ENCODE data around the gene MED9.

MED9 gene

DNA sequence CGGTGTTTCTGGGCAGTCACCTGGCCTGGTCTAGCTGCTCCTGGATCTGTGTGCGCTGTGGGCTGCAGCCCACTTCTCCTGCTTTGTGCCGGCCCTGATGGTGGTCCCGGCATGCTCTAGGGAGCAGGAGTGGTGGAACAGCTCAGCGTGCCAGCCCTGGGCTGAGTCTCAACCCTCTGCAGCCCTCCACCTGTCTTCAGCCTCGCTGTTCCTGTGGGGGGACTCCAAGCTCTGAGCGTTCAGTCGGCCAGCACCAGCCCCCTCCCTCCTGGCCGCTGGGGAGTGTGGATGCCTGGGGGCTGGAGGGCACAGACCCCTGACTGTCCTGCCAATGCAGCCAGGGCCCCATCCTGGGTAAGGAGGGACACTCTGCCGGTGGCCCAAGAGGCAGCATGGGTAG is 43.1 kb downstream of the MED9 start:
- no peak for DNase-seq

DNA sequence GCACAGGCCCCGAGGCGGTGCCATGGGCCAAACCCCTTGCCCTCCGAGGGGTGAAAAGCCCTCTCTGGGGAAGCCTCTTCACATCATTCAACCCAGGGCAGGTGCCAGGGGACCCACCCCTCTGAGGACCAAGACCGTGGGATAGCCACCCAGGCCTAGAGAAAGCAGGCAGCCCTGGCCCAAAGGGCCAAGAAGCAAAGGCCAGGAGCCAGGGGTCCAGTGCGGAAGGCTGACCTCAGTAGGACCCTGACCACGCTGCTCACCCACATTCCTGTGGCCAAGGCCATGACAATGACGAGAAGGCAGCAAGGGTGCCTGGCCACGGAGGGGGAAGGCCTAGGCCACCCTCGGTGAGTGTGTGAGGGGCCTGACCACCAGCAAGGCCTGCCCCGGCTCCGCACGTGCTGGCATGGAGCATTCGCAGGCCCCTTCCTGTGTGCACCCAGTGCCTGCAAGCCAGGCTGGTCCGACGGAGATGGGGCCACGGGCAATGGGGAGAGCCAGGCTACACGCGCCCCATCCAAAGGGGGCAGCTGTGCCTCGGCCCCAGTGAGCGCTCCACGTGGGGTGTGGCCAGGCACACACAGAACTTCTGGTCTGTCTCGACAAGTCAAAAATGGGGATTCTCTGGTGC is 43.9 kb downstream of the MED9 start:
- DNase-seq, result no peak

DNA sequence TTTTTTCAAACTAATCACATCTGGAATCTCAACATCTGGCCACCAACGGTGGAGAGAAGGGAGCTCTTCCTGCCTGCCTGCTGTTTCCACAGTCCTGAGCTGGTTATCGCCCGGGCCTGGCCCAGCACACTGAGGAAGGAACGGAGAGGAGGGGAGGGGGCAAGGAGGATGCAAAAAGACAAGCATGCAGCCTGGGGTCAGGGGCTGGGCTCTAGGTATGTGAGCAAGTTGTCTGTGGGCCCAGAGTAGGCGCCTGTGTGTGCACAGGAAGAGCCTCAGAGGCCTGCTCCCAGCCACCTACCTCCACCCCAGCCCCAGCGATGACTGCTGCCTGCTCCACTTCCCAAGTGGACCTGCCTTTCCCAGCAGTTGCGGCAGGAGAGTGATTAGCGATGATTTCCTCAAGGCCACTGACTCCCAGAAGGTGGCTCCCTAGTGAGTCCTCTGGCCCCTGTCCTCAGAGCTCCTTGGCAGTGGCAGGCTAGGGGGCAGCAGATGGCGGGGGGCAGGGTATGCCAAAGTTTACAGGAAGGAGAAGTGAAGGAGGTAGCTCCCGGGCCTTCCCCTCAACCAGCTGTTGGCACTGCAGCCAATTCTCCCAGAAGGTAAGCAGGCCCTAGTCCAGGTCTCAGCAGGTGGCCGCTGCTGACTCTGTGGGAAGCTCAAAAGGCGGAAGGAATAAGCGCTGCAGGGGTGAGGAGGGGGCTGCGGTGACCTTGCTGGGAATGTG is 46.4 kb downstream of the MED9 start:
- no peak for DNase-seq

DNA sequence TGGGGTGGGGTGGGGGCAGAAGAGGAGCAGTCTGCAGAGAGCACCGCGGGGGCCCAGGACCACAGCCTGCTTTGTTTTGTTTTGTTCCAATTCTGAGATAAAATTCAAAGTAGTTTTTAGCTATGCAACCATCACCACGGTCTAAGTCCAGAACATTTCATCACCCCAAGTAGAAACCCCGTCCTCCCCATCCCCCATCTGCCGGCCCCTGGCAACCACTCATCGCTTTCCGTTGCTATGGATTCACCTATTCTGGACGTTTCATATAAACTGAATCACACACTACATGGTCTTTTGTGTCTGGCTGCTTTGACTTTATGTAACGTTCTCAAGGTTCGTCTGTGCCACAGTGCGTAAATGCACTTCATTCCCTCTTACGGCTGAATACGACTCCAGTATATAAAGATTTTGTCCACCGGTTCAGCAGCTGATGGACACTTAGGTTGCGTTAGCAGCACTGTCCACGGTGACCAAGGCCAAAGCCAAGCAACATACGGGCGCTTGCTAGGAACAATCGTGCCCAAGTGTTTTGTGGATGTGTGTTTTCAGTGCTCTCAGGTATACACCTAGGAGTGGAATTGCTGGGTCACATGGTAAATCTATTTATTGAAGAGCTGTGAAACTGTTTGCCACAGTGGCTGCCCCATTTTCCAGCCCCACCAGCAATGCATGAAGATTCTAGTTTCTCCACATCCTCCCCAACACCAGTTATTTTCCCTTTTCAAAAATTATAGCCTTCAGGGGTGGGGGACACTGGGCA is 47.1 kb downstream of the MED9 start:
- no peak for DNase-seq

DNA sequence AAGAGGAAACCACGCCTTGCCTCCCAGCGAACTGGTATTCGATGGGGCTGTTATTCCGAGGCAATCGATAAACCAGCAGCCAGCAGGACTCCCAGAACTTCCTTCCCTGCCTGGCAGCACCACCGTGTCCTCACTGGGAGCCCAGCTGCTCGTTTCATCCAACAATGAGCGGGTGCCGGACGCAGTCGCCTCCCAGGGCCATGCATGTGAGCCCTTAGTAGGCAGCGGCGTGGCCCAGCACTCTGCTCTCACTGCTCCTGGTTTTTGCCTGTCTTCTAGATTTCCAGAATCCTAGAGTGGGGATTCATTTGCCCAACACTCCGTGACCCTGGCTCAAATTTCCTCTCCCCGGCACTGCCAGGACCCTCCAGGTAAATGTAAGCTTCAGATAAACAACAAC is 48.5 kb downstream of the MED9 start:
- DNase-seq, result no peak

DNA sequence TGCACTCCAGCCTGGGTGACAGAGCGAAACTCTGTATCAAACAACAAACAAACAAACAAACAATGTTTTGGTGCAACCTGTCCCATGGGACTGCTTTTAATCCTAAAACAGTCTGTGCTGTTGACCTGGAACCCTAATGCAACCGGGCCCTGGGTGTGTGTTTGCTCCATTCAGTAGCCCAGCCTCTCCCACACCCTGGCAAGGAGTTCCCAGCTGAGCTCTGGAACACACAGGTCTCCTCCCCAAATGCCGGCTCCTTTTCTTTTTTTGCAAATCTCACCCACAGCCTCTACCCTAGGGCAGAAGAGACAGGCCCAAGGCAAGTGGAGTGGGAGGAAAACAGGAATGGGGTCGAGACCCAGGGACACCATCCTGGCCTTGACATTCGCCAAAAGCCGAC is 49.2 kb downstream of the MED9 start:
- DNase-seq, result no peak

DNA sequence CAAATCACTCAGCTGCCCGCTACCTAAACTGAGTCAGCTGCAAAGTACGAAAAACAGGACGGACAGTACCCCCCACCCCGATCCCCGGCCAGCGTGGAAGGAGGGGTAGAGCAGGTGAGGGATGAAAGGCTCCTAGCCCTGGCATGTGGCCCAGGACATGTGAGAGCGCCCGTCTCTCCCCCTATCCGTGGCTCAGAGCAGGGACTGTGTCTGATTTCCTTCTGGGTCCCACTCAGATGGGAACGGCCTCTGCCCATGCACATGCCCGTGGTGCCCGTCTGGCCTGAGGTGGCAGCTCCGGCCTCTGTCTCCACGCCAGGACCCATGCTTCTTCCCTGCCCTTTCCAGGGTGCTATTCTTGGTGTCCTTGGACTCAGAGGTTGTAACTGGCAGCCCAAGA is 49.6 kb downstream of the MED9 start:
- DNase-seq, result no peak

DNA sequence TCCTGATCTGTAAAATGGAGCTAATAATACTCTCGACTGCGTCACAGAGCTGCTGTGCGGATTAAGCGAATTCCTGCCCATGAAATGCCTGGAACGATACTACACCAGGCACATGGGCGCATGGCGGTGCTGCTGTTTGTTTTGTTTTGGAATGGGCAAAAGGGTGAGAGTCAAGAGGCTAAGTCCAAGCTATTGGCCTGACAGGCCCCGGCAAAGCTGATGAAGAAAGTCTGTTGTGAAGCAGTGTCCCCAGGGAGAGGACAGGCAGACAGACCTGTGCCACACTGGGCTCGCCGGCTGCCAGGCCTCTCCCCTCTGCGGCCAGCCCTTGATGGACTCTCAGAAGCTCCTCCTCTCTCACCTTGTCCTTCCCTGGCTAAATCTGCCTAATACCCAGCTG is 50.7 kb downstream of the MED9 start:
- DNase-seq, result no peak

DNA sequence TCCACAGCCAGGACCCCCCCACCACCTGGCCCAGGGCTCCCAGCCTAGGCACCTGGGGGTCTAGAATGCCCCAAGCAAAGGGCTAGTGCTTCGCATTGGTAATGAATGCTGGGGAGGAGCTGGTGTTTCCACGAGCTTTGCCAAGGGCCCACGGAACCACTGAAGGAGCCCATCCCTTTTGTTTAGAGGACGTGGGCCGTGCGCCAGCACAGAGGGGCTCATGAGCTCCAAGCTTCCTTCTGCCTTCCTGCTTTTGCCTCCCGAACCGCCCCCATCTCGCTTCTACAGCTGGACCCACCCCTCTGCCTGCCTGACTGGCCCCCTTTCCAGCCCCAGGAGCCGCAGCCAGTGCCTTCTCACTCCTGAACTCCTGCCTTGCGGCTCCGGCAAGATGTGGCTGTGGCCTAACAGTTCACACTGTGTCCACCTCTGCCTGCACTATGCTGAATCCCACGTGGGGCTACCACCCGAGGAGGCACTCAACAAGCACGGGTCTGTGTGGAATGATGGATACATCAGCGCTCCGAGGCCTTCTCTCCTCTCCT is 51.2 kb downstream of the MED9 start:
- DNase-seq, result no peak

DNA sequence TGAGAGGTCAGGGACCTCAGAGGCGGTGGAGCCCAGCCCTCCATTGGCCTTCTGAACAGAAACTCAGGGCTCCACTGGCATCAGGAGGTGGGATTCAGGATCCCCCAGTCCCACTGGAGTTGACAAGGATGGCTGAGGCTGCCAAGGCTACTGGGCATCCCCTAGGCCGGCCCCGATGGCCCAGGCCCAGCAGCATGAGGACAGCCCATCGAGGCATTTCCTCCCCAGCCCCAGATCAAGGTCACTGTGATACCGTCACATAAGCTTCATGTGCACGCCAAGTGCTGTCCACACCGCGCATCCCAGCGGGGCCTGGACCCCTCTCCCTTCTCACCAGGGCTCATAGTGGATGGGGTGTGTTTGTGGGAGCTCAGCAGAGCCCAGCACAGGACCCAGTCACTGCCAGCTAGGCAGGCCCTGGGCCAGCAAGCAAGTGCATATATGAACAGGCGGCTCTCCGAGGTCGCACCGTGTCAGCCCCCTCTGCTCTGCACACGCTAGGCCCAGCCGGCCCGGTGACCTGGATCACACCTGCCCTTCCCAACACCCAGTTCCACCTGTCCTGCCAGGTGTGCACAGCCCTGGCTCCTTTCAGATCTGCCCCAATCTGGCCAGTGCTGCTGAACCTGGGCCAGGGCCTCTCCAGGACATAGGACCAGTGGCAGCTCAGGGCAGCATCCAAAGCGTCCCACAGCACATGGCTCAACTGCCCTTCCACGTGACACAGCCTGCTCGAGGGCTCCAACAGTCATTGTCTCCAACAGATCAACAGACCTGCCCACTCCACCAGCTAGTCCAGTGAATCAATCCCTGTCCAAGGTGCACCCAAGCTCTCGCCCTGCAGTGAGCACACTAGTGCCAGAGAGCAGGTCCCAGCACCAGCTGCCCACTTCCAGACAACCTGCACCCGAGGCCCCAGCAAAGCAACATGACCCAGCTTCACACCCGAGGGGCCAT is 52.2 kb downstream of the MED9 start:
- no peak for DNase-seq

DNA sequence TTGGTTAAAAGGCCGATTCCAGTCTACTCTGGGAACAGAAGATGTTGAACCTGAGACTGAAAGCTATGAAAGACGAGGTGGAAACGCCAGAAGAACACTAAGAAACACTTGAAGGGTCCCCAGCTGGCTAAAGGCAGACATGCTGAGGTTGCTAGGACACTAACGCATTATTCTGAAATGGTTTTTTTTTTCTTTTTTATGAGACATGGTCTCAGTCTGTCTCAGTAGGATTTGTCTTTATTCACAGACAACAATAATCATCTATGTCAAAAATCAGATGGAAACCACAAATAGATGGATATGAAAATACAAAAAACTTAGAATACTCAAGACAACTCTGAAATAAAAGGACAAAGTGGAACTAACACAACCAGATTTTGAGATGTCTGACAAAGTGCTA is 54.4 kb downstream of the MED9 start:
- no peak for DNase-seq

DNA sequence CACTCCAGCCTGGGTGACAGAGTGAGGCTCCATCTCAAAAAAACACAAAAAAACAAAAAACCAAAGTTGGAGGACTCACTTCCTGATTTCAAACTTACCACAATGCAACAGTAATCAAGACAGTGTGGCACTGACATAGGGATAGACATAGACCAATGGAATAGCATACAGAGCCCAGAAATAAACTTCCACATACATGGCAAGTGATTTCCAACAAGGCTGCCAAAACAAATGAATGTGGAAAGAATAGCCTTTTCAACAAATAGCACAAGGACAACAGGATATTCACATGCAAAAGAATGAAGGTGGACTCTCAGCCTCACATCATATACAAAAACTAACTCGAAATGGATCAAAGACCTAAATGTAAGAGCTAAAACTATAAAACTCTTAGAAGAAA is 56.2 kb downstream of the MED9 start:
- DNase-seq, result peak; percentile 38

DNA sequence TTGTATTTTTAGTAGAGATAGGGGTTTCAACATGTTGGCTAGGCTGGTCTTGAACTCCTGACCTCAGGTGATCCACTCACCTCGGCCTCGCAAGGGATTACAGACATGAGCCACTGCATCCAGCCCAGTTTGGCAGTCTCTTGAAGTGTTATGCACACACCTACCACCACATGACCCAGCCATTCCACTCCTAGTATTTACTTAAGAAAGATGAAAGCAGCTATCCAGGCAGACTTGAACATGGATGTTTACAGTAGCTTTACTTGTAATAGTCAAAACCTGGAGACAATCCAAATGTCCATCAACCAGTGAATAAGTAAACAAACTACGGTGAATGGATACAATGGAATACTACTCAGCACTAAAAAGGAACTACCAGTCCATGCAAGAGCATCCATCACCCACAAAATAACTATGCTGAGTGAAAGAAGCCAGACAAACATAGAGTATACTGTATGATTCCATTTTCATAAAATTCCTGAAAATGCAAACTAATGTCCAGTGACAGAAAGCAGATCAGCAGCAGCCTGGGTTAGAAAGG is 57.2 kb downstream of the MED9 start:
- no peak for DNase-seq

DNA sequence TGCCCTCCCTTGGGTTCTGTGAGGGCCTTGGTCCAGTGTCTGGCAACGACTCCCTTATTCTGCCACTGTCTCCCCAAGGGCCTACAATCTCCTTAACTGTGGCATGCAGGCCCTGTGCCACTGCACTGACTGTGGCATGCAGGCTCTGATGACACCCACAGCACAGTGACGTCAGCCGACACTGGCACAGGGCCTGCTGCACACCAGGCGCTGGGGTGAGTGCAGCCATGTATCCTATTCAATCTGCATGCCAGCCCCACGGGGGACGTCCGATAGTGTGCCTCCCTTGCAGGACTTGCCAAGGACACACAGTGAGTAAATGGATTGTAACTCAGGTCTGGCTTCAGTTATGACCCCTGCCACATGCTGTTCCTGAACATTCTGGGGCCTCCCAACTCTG is 59.2 kb downstream of the MED9 start:
- DNase-seq, result no peak

DNA sequence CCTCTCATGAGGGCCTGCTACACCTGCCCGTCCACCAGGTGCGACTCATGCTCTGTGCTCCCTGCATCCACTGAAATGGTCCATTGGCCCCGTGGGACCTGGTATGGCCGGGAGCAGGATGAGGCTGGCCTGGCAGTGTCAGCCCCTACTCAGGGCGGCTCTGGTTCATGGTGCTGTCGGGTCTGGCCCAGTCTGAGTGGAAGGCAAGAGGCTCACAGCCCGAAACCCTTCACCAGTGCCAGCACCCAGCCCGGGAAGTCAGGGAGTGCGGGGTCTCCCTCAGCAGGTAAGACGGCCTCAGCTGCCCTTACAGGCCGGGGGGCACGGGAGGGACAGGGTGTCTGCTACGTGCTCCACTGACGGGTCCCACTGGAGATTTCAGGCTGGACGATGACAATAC is 59.9 kb downstream of the MED9 start:
- DNase-seq, result no peak

DNA sequence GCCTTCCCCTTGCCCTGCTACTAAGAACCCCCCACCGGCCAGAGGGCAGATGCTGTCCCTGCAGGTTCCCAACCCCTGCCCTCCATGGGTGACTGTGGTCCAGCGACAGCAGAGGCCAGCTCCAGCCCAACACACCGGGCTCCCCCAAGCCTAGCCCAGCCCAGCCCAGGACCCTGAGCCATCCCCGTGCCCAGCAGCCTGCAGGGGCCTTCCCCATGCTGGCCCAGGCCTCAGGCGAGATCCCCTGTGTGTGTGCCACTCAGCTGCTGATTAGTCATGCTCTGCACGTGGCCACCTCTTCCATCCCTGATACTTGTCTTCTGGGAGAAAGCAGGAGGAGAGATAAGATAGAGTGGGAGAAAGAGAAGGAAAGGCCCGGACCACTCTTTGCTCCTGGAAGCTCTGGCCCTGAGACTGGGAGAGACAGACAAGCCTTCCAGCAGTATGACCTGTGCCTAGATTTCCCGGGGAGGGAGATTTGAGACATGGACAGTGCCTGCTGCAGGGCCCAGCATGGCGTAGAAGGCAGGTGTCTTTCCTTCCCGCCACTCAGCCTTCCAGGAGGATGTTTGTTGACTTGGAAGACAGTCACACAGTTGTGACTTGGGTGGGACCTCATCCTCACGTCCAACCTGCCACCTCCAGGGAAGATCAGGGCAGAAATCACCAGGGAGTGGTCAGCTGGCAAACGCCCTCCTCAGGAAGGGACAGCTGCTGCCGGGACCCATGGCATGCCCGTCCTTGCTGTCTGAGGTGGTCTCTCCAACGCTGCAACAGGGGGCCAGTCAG is 60.7 kb downstream of the MED9 start:
- DNase-seq, result no peak

DNA sequence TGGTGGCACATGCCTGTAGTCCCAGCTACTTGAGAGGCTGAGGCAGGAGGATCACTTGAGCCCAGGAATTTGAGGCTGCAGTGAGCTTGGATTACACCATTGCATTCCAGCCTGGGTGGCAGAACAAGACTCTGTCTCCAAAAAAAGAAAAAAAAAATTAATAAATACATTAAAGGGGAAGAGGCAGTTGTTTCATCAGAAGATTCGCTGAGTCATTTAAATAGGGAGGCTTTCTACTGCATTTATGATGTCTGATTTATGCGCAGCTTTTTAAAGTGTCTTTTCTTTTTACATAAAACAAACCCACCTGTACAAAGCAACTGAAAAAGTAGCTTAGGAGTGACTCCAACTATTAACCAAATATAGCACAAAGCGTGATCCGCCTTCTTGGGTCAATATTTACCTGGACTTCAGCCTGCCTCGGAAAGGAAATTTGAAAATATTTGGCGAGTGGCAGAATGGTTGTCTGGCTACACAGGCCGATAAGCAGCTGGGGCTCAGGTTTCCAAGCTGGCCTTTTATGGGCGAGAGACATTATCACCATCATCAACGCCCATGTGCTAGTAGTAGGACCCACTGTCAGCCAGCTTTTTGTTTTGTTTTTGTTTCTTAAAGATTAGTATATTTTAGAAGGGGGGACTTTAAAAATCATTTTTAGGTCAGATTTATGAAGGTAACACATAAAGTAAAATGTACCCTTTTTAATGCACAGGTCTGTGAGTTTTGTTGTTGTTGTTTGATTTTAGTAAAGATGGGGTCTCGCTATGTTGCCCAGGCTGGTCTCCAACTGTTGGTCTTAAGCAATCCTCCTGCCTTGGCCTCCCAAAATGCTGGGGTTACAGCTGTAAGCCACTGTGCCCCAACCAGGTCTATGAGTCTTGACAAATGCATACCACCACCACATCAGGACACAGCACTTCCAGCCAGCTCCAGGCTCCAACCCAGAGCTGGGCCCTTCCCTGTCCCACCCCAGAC is 61.9 kb downstream of the MED9 start:
- DNase-seq, result no peak

DNA sequence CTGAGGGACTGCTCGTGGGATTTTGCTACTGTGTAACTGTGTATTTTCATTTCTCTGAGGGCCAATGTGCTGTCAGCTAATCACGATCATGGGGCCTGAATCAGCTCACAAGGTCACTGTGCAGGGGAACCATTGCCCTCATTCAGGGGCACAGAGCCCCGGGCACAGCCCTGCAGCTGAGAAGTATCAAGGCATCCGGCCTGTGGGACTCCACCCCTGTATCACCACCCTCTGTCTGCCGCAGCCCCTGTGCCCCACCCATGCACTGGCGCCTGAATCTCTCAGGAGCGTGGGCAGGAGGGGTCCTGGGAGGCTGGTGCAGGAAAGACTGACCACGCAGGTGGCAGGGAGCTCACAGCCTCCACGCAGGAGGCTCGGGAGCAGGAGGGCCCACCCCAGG is 62.8 kb downstream of the MED9 start:
- DNase-seq, result no peak

DNA sequence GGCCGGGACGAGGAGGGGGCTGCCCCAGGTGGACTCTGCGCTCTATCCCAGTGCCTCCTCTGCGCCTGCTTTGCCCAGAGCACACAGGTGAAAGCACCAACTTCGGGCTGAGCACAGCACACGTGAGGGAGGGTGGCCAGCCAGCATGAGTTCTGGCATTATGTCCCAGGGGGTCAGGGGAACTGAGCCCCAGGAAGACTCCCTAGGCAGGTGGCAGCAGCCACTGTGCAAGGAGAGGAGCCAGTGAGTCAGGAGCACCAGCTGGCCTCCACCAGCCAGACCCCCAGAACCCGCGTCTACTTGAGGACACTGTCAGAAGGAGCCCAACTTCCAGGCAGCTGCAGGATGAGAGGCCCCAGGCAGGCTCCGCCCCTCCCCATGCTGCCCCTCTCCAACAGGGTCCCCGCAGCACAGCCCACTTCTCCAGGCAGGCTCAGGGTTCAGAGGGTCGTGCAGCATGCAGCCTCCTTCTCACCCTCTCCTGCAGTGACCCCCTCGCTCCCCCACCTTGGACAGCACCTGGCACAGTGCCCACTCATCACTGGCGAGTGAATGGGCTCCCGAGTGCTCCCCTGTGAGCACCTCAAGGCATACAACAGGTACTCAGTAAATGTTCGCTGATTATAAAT is 63.6 kb downstream of the MED9 start:
- no peak for DNase-seq

Data from MV-4-11 (cell line).